ENCODE data around the gene CPD.

Gene CPD

GRCh38 chr17:30372755-30373154, 6.0 kb upstream of the CPD start:
- no peak for DNase-seq (ENCODE audit: low read depth, low spot score)
- Histone ChIP-seq H3K27me3 (ENCODE audit: control insufficient read depth, insufficient read depth, low read length) (peaks cover 8% of the 10 kb centered on the region; the same call in 1 of the 2 replicates), H3K4me3 (ENCODE audit: low read length) (no peak overlapping the region), H3K9me3 (ENCODE audit: control insufficient read depth, insufficient read depth, low read length) (no peaks in the 10 kb centered on the region), H3K4me1 (ENCODE audit: control insufficient read depth, insufficient read depth, low read length) (no peaks in the 10 kb centered on the region), H3K27ac (ENCODE audit: low read length) (no peak overlapping the region), H3K36me3 (ENCODE audit: control insufficient read depth, insufficient read depth, low read length) (no peaks in the 10 kb centered on the region)
- no CpG with 5 or more reads among the region's 2 CpGs for WGBS (ENCODE audit: insufficient coverage, insufficient read length)

- WGBS (ENCODE audit: insufficient coverage, insufficient read length): no CpG with 5 or more reads among the region's 1 CpG
- no peak overlapping the region for H3K27ac ChIP-seq (ENCODE audit: low read length)
- H3K4me1 ChIP-seq (ENCODE audit: control insufficient read depth, insufficient read depth, low read length): no peaks in the 10 kb centered on the region; the same call in 1 of the 2 replicates
- H3K4me3 ChIP-seq (ENCODE audit: low read length): no peak overlapping the region
- H3K9me3 ChIP-seq (ENCODE audit: control insufficient read depth, insufficient read depth, low read length): no peaks in the 10 kb centered on the region
- no peaks in the 10 kb centered on the region for H3K36me3 ChIP-seq (ENCODE audit: control insufficient read depth, insufficient read depth, low read length)
- H3K27me3 ChIP-seq (ENCODE audit: control insufficient read depth, insufficient read depth, low read length): peaks cover 13% of the 10 kb centered on the region; the same call in 1 of the 2 replicates
- DNase-seq (ENCODE audit: low read depth, low spot score): no peak
Measured at GRCh38 chr17:30375661-30376060, 3.1 kb upstream of the CPD start.

DNA sequence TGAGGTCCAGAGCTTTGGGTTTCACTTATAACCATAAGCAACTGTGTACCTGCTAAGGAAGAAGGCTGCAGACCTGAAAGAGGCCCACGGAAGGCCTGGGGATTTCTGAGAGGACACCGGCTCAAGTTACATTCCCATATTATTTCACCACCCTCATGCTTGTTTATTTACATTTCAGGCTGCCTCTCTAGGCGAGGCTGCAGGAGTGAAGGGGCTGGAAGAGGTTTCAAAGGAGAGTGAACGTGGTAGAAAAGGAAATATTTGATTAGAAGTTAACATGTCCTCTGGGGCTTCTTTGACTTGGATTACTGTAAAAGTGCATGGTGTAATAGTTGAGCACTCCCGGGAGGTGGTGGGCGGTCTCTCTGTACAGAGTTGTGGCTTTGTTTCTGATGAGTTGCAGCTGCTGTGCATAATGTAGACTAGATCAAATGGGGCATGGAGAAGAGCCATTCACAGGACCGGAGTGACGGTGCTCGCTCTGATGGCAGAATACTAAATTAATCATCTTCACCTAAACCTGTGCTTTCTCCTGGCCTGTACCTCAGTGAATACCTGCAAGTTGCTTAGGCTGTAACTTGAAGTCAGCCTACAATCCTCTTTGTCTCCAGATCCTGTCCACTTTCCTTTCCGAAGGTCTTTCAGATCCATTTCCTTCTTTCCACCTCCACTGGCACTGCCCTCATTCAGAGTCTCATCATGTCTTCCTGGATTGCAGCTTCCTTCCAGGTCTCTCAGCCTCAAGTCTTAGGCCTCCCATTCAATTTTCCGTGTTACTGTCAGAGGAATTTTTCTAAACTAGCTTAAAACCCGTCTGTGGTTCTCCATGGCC, 1.9 kb upstream of the CPD start:
- Histone ChIP-seq H3K4me3 (ENCODE audit: low read length) (no peak overlapping the region), H3K27ac (ENCODE audit: low read length) (no peak overlapping the region), H3K9me3 (ENCODE audit: control insufficient read depth, insufficient read depth, low read length) (no peaks in the 10 kb centered on the region), H3K27me3 (ENCODE audit: control insufficient read depth, insufficient read depth, low read length) (peaks cover 13% of the 10 kb centered on the region; the same call in 1 of the 2 replicates), H3K4me1 (ENCODE audit: control insufficient read depth, insufficient read depth, low read length) (no peaks in the 10 kb centered on the region; the same call in 1 of the 2 replicates), H3K36me3 (ENCODE audit: control insufficient read depth, insufficient read depth, low read length) (no peaks in the 10 kb centered on the region)
- WGBS (ENCODE audit: insufficient coverage, insufficient read length): no CpG with 5 or more reads among the region's 12 CpGs
- DNase-seq (ENCODE audit: low read depth, low spot score): no peak

- Histone ChIP-seq H3K27ac (ENCODE audit: low read length) (no peak overlapping the region), H3K27me3 (ENCODE audit: control insufficient read depth, insufficient read depth, low read length) (peaks cover 13% of the 10 kb centered on the region; the same call in 1 of the 2 replicates), H3K4me3 (ENCODE audit: low read length) (no peak overlapping the region; the same call in 1 of the 2 replicates), H3K36me3 (ENCODE audit: control insufficient read depth, insufficient read depth, low read length) (no peaks in the 10 kb centered on the region), H3K9me3 (ENCODE audit: control insufficient read depth, insufficient read depth, low read length) (no peaks in the 10 kb centered on the region), H3K4me1 (ENCODE audit: control insufficient read depth, insufficient read depth, low read length) (no peaks in the 10 kb centered on the region; the same call in 1 of the 2 replicates)
- WGBS (ENCODE audit: insufficient coverage, insufficient read length): 100% methylated on average over 4 of the region's 11 CpGs
- DNase-seq (ENCODE audit: low read depth, low spot score): no peak
Measured at GRCh38 chr17:30377574-30378240, 1.0 kb upstream of the CPD start.

- Histone ChIP-seq H3K36me3 (ENCODE audit: control insufficient read depth, insufficient read depth, low read length) (no peaks in the 10 kb centered on the region), H3K27ac (ENCODE audit: low read length) (no peak overlapping the region), H3K27me3 (ENCODE audit: control insufficient read depth, insufficient read depth, low read length) (peaks cover 13% of the 10 kb centered on the region; the same call in 1 of the 2 replicates), H3K9me3 (ENCODE audit: control insufficient read depth, insufficient read depth, low read length) (no peaks in the 10 kb centered on the region), H3K4me1 (ENCODE audit: control insufficient read depth, insufficient read depth, low read length) (no peaks in the 10 kb centered on the region; the same call in 1 of the 2 replicates), H3K4me3 (ENCODE audit: low read length) (peak overlapping the region; percentile 29; the same call in 1 of the 2 replicates)
- no peak for DNase-seq (ENCODE audit: low read depth, low spot score)
- WGBS (ENCODE audit: insufficient coverage, insufficient read length): no CpG with 5 or more reads among the region's 31 CpGs
Measured at GRCh38 chr17:30378241-30378824, 394 bp upstream of the CPD start.

GRCh38 chr17:30379303-30379902, 676 bp downstream of the CPD start:
- Histone ChIP-seq H3K36me3 (ENCODE audit: control insufficient read depth, insufficient read depth, low read length) (no peaks in the 10 kb centered on the region), H3K4me3 (ENCODE audit: low read length) (peak overlapping the region; percentile 78), H3K4me1 (ENCODE audit: control insufficient read depth, insufficient read depth, low read length) (no peaks in the 10 kb centered on the region; the same call in 1 of the 2 replicates), H3K27me3 (ENCODE audit: control insufficient read depth, insufficient read depth, low read length) (peaks cover 13% of the 10 kb centered on the region; the same call in 1 of the 2 replicates), H3K9me3 (ENCODE audit: control insufficient read depth, insufficient read depth, low read length) (no peaks in the 10 kb centered on the region), H3K27ac (ENCODE audit: low read length) (no peak overlapping the region)
- no peak for DNase-seq (ENCODE audit: low read depth, low spot score)
- no CpG with 5 or more reads among the region's 68 CpGs for WGBS (ENCODE audit: insufficient coverage, insufficient read length)

DNA sequence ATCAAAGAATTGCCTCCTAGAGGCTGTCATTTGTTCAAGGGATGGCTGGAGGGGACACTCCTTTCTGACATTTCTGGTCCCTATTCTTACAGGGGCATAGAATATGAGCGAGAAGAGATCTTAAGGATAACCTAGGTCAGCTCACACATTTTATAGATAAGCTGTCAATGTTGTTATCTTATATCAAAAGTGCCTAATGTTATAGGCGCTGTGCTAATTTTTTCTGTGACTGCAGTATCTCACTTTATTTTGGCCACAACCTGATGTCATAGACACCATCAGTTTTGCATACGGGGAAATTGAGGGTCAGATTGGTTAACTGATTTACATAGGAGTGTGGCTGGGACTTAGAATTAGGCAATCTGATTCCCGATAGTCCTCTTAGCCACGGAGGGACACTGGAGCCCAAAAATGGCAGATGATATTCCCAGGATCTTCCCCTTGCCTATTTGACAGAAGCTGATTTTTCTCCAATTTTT, 1.2 kb downstream of the CPD start:
- Histone ChIP-seq H3K27ac (ENCODE audit: low read length) (no peak overlapping the region), H3K27me3 (ENCODE audit: control insufficient read depth, insufficient read depth, low read length) (peaks cover 13% of the 10 kb centered on the region; the same call in 1 of the 2 replicates), H3K9me3 (ENCODE audit: control insufficient read depth, insufficient read depth, low read length) (no peaks in the 10 kb centered on the region), H3K36me3 (ENCODE audit: control insufficient read depth, insufficient read depth, low read length) (no peaks in the 10 kb centered on the region), H3K4me3 (ENCODE audit: low read length) (peak overlapping the region; percentile 78; the same call in 1 of the 2 replicates), H3K4me1 (ENCODE audit: control insufficient read depth, insufficient read depth, low read length) (no peaks in the 10 kb centered on the region; the same call in 1 of the 2 replicates)
- no peak for DNase-seq (ENCODE audit: low read depth, low spot score)
- WGBS (ENCODE audit: insufficient coverage, insufficient read length): no CpG with 5 or more reads among the region's 5 CpGs

DNA sequence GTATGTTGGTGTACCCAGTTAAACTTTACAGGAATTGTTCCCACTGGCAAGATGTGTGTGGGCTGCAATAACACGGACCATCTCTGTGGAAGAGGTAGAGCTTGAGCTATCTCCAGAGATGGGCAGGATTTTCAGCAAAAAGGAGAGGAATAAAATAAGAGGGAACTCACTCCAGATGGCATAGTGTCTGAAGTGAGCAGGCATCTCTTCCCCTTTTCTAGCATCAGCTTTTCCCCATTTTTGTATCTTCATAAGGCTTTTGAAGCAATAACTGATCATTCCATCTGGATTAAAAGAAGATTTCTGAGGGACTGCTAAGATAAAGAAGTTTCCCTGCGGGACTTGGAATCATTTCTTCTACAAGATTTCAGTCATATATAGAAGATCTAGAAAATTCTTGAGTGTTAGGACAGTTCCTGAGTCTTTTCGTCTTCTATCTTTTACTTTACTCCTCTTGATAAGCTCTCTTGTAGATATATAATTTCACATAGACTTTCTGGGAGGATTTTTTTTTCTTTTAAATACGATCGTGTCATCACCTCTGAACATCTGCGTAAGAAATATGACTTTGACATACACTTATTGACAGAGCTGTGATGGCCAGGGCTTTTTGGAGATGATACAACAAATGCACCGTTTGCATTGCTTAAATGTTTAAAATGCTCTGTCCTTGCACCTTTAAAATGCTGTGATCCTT, 2.1 kb downstream of the CPD start:
- peaks cover 13% of the 10 kb centered on the region; the same call in 1 of the 2 replicates for H3K27me3 ChIP-seq (ENCODE audit: control insufficient read depth, insufficient read depth, low read length)
- H3K4me3 ChIP-seq (ENCODE audit: low read length): no peak overlapping the region
- no peaks in the 10 kb centered on the region for H3K9me3 ChIP-seq (ENCODE audit: control insufficient read depth, insufficient read depth, low read length)
- no peaks in the 10 kb centered on the region; the same call in 1 of the 2 replicates for H3K4me1 ChIP-seq (ENCODE audit: control insufficient read depth, insufficient read depth, low read length)
- no peak for DNase-seq (ENCODE audit: low read depth, low spot score)
- no peaks in the 10 kb centered on the region for H3K36me3 ChIP-seq (ENCODE audit: control insufficient read depth, insufficient read depth, low read length)
- H3K27ac ChIP-seq (ENCODE audit: low read length): no peak overlapping the region
- whole genome bisulfite sequencing (ENCODE audit: insufficient coverage, insufficient read length): no CpG with 5 or more reads among the region's 7 CpGs

- DNase-seq (ENCODE audit: low read depth, low spot score): no peak
- Histone ChIP-seq H3K27me3 (ENCODE audit: control insufficient read depth, insufficient read depth, low read length) (peaks cover 13% of the 10 kb centered on the region; the same call in 1 of the 2 replicates), H3K27ac (ENCODE audit: low read length) (no peak overlapping the region), H3K36me3 (ENCODE audit: control insufficient read depth, insufficient read depth, low read length) (no peaks in the 10 kb centered on the region), H3K4me1 (ENCODE audit: control insufficient read depth, insufficient read depth, low read length) (no peaks in the 10 kb centered on the region; the same call in 1 of the 2 replicates), H3K9me3 (ENCODE audit: control insufficient read depth, insufficient read depth, low read length) (no peaks in the 10 kb centered on the region), H3K4me3 (ENCODE audit: low read length) (no peak overlapping the region)
- WGBS (ENCODE audit: insufficient coverage, insufficient read length): no CpG with 5 or more reads among the region's 2 CpGs
Measured at GRCh38 chr17:30381340-30381659, 2.6 kb downstream of the CPD start.

All from iPS DF 6.9 (cell line).